ENCODE results near the gene NR6A1. TPM values are rescaled to one million over a fixed set of nuclear protein-coding genes. Genes with fewer than 3 reads are reported as not detected.
A peak's percentile ranks its signal among the peaks of the same experiment; 100 is the strongest.

NR6A1 gene
- total RNA-seq, 4 donors from 2014 or later: 1.7 to 8.4 (median 5.5) TPM

- no peak for TF ChIP-seq CTCF (IDR thresholded peaks at IDR 0.05)
- TF ChIP-seq EP300 (IDR thresholded peaks at IDR 0.05): peak in 1 of 2 donors; percentile 38
- no peak for TF ChIP-seq POLR2A (IDR thresholded peaks at IDR 0.05)
- Histone ChIP-seq H3K4me3 (no peak overlapping the region), H3K36me3 (peaks cover 0 to 24% (median 0%) of the 10 kb centered on the region in 3 donors), H3K27ac (peak overlapping the region in 2 of 4 donors; percentile 1 to 7), H3K9me3 (no peaks in the 10 kb centered on the region), H3K27me3 (no peaks in the 10 kb centered on the region), H3K4me1 (peaks cover 0 to 4% (median 0%) of the 10 kb centered on the region in 4 donors)
- 49 to 55% methylated on average over 4 of the region's 4 CpGs for WGBS, 2 donors
- DNase-seq (ENCODE audit: low spot score in 2 of 2): no peak
These were observed 240.9 kb downstream of the NR6A1 start for GRCh38 chr9:124530246-124530645.

- TF ChIP-seq POLR2A (IDR thresholded peaks at IDR 0.05): no peak
- no peak for TF ChIP-seq CTCF (IDR thresholded peaks at IDR 0.05)
- TF ChIP-seq EP300 (IDR thresholded peaks at IDR 0.05): no peak
- 75 to 85% methylated on average over 3 of the region's 3 CpGs for WGBS, 2 donors
- H3K4me3 ChIP-seq: no peak overlapping the region
- peaks cover 0 to 15% (median 0%) of the 10 kb centered on the region in 3 donors for H3K36me3 ChIP-seq
- no peaks in the 10 kb centered on the region for H3K27me3 ChIP-seq
- no peaks in the 10 kb centered on the region for H3K9me3 ChIP-seq
- no peak for DNase-seq (ENCODE audit: low spot score in 2 of 2)
- no peak overlapping the region for H3K27ac ChIP-seq
- H3K4me1 ChIP-seq: peaks cover 0 to 4% (median 0%) of the 10 kb centered on the region in 4 donors
These were observed 243.3 kb downstream of the NR6A1 start for GRCh38 chr9:124527781-124528180.

GRCh38 chr9:124526174-124526573 lies 244.9 kb downstream of the NR6A1 start:
- WGBS, 2 donors: 94 to 98% methylated on average over 2 of the region's 2 CpGs
- no peak for DNase-seq (ENCODE audit: low spot score in 2 of 2)
- H3K4me3 ChIP-seq: no peak overlapping the region
- TF ChIP-seq CTCF (IDR thresholded peaks at IDR 0.05) (no peak), EP300 (IDR thresholded peaks at IDR 0.05) (no peak), POLR2A (IDR thresholded peaks at IDR 0.05) (no peak)
- no peak overlapping the region for H3K27ac ChIP-seq
- peaks cover 0 to 4% (median 0%) of the 10 kb centered on the region in 4 donors for H3K4me1 ChIP-seq
- H3K9me3 ChIP-seq: no peaks in the 10 kb centered on the region
- no peaks in the 10 kb centered on the region for H3K27me3 ChIP-seq
- H3K36me3 ChIP-seq: peaks cover 0 to 15% (median 0%) of the 10 kb centered on the region in 3 donors

- Histone ChIP-seq H3K36me3 (peaks cover 0 to 15% (median 0%) of the 10 kb centered on the region in 3 donors), H3K27ac (no peak overlapping the region), H3K9me3 (no peaks in the 10 kb centered on the region), H3K27me3 (no peaks in the 10 kb centered on the region), H3K4me3 (no peak overlapping the region), H3K4me1 (peaks cover 0 to 8% (median 0%) of the 10 kb centered on the region in 4 donors)
- TF ChIP-seq POLR2A (IDR thresholded peaks at IDR 0.05): no peak
- 74 to 79% methylated on average over 7 of the region's 7 CpGs for WGBS, 2 donors
- no peak for DNase-seq (ENCODE audit: low spot score in 2 of 2)
These were observed 248.7 kb downstream of the NR6A1 start for GRCh38 chr9:124522121-124523098.

GRCh38 chr9:124521142-124521541 lies 250.0 kb downstream of the NR6A1 start:
- Histone ChIP-seq H3K36me3 (peaks cover 0 to 4% (median 0%) of the 10 kb centered on the region in 3 donors), H3K27me3 (no peaks in the 10 kb centered on the region), H3K4me3 (no peak overlapping the region), H3K4me1 (peaks cover 0 to 8% (median 0%) of the 10 kb centered on the region in 4 donors), H3K27ac (peak overlapping the region in 2 of 4 donors; percentile 60 to 62), H3K9me3 (no peaks in the 10 kb centered on the region)
- TF ChIP-seq EP300 (IDR thresholded peaks at IDR 0.05) (no peak), POLR2A (IDR thresholded peaks at IDR 0.05) (no peak), CTCF (IDR thresholded peaks at IDR 0.05) (no peak)
- WGBS, 2 donors: 91 to 96% methylated on average over 3 of the region's 3 CpGs
- DNase-seq (ENCODE audit: low spot score in 2 of 2): no peak
